SK-N-SH (cell line): Measurements from ENCODE around the gene ABCG1. TPM values are rescaled to one million over a fixed set of nuclear protein-coding genes. Genes with fewer than 3 reads are reported as not detected.

Experiments used
- CTCF ChIA-PET: fragments of 300-600, 350-600 bp; formaldehyde crosslinking; extraction: SDS; loops from one replicate; lab custom pipeline; 2021; lab: Yijun Ruan, JAX
- POLR2A ChIA-PET: fragments of 350-600 bp; sonication (Branson Sonifier 250); formaldehyde crosslinking; extraction: SDS; loops from one replicate; lab custom pipeline; 2020; ENCODE audit warnings: antibody characterized with exemption, inconsistent platforms; lab: Yijun Ruan, JAX
- DNase-seq: peaks from one replicate; pipeline ENCODE4 v3.0.0; 2012
- H2AFZ ChIP-seq: fragments of 200-600 bp; sonication (generic); 2 replicates; pipeline ENCODE4 v1.8.1; 2016; ENCODE audit warnings: antibody characterized with exemption, mild to moderate bottlenecking, low read depth
- H3F3A ChIP-seq: fragments of 200-600 bp; sonication (generic); replicated peaks from 2 replicates; pipeline ENCODE3; 2016; ENCODE audit warnings: antibody characterized with exemption, mild to moderate bottlenecking; ENCODE audit not compliant: insufficient read depth
- H3K27ac ChIP-seq, 2 experiments: fragments of 200-500 bp in 1 of 2; fragments of 200-600 bp in 1 of 2; sonication (Bioruptor generic) in 1 of 2; sonication (generic), shearing (Covaris generic) in 1 of 2; 2 replicates each; pipeline versions ENCODE4 v1.5.1 to v1.6.1; 2014 to 2016; ENCODE audit warnings: low read depth in 2 of 2, inconsistent platforms in 1 of 2, low read length in 1 of 2, mild to moderate bottlenecking in 1 of 2, mixed read lengths in 1 of 2
- H3K27me3 ChIP-seq: fragments of 200-600 bp; sonication (generic), shearing (Covaris generic); 2 replicates; pipeline ENCODE4 v1.6.1; 2016; ENCODE audit warnings: mixed run types; ENCODE audit not compliant: insufficient read depth
- H3K36me3 ChIP-seq, 2 experiments: fragments of 200-500 bp in 1 of 2; fragments of 200-600 bp in 1 of 2; sonication (Bioruptor generic) in 1 of 2; sonication (generic) in 1 of 2; replicated peaks in 1 of 2; 2 replicates each; pipeline versions ENCODE3 to v1.5.1; 2014 to 2016; ENCODE audit warnings: low read length in 1 of 2, mild to moderate bottlenecking in 1 of 2; ENCODE audit not compliant: insufficient read depth in 2 of 2, control insufficient read depth in 1 of 2
- H3K4me1 ChIP-seq, 2 experiments: fragments of 200-500 bp in 1 of 2; fragments of 200-600 bp in 1 of 2; sonication (Bioruptor generic) in 1 of 2; sonication (generic), shearing (Covaris generic) in 1 of 2; 2 replicates each; pipeline versions ENCODE4 v1.5.1 to v1.6.1; 2014 to 2016; ENCODE audit warnings: low read depth in 1 of 2, low read length in 1 of 2, mixed run types in 1 of 2; ENCODE audit not compliant: insufficient read depth in 2 of 2, control insufficient read depth in 1 of 2
- H3K4me2 ChIP-seq: fragments of 200-600 bp; sonication (generic), shearing (Covaris generic); 2 replicates; pipeline ENCODE4 v1.6.1; 2017; ENCODE audit warnings: mixed run types
- H3K4me3 ChIP-seq, 2 experiments: fragments of 200-500 bp in 1 of 2; fragments of 200-600 bp in 1 of 2; sonication (Bioruptor generic) in 1 of 2; sonication (generic), shearing (Covaris generic) in 1 of 2; 2 replicates each; pipeline versions ENCODE4 v1.5.1 to v1.8.1; 2014 to 2016; ENCODE audit warnings: low read depth in 2 of 2, inconsistent platforms in 1 of 2, low read length in 1 of 2, mild to moderate bottlenecking in 1 of 2, mixed read lengths in 1 of 2, moderate library complexity in 1 of 2
- H3K79me2 ChIP-seq: fragments of 200-600 bp; sonication (generic); 2 replicates; pipeline ENCODE4 v1.8.1; 2017; ENCODE audit warnings: mild to moderate bottlenecking; ENCODE audit not compliant: insufficient read depth
- H3K9ac ChIP-seq: fragments of 200-600 bp; sonication (generic); 2 replicates; pipeline ENCODE4 v1.6.1; 2017; ENCODE audit warnings: mixed run types
- H3K9me2 ChIP-seq: fragments of 200-600 bp; sonication (generic); 2 replicates; pipeline ENCODE4 v1.6.1; 2017; ENCODE audit warnings: mixed run types
- H3K9me3 ChIP-seq: fragments of 200-600 bp; sonication (generic); 2 replicates; pipeline ENCODE4 v1.6.1; 2017; ENCODE audit warnings: mixed run types, mild to moderate bottlenecking, moderate library complexity
- H4K20me1 ChIP-seq: fragments of 200-600 bp; sonication (generic); 2 replicates; pipeline ENCODE4 v1.6.1; 2017; ENCODE audit warnings: mild to moderate bottlenecking, mixed run types; ENCODE audit not compliant: insufficient read depth
- ELF1 ChIP-seq: IDR thresholded peaks from 2 replicates; pipeline ENCODE4 v1.4.0; 2012
- EP300 ChIP-seq, 2 experiments: IDR thresholded peaks; 2 replicates each; pipeline versions ENCODE4 v1.4.0 to v1.6.1; 2012; ENCODE audit warnings: borderline replicate concordance in 1 of 2, low read depth in 1 of 2, low read length in 1 of 2
- EZH2phosphoT487 ChIP-seq: fragments of 200-600 bp; sonication (generic); IDR thresholded peaks from 2 replicates; pipeline ENCODE4 v1.6.1; 2017; ENCODE audit warnings: low read depth, mixed run types, mild to moderate bottlenecking, antibody characterized with exemption, moderate library complexity, borderline replicate concordance
- FOSL2 ChIP-seq: IDR thresholded peaks from 2 replicates; pipeline ENCODE4 v1.4.0; 2012; ENCODE audit warnings: low read depth, mild to moderate bottlenecking, moderate library complexity, borderline replicate concordance
- FOXJ3 ChIP-seq: sonication (generic); formaldehyde crosslinking; IDR thresholded peaks from 2 replicates; pipeline ENCODE4 v1.5.1; 2020; ENCODE audit warnings: mild to moderate bottlenecking, missing genetic modification reagents
- GATA2 ChIP-seq: sonication (generic); formaldehyde crosslinking; IDR thresholded peaks from 2 replicates; pipeline ENCODE4 v1.5.0; 2020; ENCODE audit warnings: mild to moderate bottlenecking, missing genetic modification reagents
- JUND ChIP-seq: IDR thresholded peaks from 2 replicates; pipeline ENCODE4 v1.4.0; 2012
- MXI1 ChIP-seq: IDR thresholded peaks from 2 replicates; pipeline ENCODE4 v1.6.1; 2012; ENCODE audit warnings: mild to moderate bottlenecking, low read depth, low read length, improper control_type of control experiment
- NFIC ChIP-seq: IDR thresholded peaks from 2 replicates; pipeline ENCODE4 v1.4.0; 2012; ENCODE audit warnings: borderline replicate concordance
- NRF1 ChIP-seq: IDR thresholded peaks from 2 replicates; pipeline ENCODE4 v1.6.1; 2012; ENCODE audit warnings: low read depth, mild to moderate bottlenecking, low read length
- RAD21 ChIP-seq: IDR thresholded peaks from 2 replicates; pipeline ENCODE4 v1.6.1; 2012; ENCODE audit warnings: mild to moderate bottlenecking, low read length
- RCOR1 ChIP-seq: fragments of 150-350 bp; IDR thresholded peaks from 2 replicates; pipeline ENCODE4 v1.6.1; 2017; ENCODE audit warnings: antibody characterized with exemption, low read length
- RXRA ChIP-seq: IDR thresholded peaks from 2 replicates; pipeline ENCODE4 v1.4.0; 2012; ENCODE audit warnings: low read depth, mild to moderate bottlenecking, borderline replicate concordance
- SIN3A ChIP-seq: IDR thresholded peaks from 2 replicates; pipeline ENCODE4 v1.6.1; 2012; ENCODE audit warnings: low read depth, mild to moderate bottlenecking, low read length, moderate library complexity, borderline replicate concordance
- TAF1 ChIP-seq: IDR thresholded peaks from 2 replicates; pipeline ENCODE4 v1.6.1; 2012; ENCODE audit warnings: low read depth, mild to moderate bottlenecking, low read length, moderate library complexity, borderline replicate concordance
- TCF12 ChIP-seq: IDR thresholded peaks from 2 replicates; pipeline ENCODE4 v1.4.0; 2012
- YY1 ChIP-seq: IDR thresholded peaks from 2 replicates; pipeline ENCODE4 v1.4.0; 2012; ENCODE audit warnings: low read depth, mild to moderate bottlenecking
- WGBS: methylation state at CpG from one replicate; pipeline ENCODE4 v1.1.6; 2017; ENCODE audit warnings: low lambda C conversion rate; 5-methylcytosine and 5-hydroxymethylcytosine counted together
- polyA plus RNA-seq, 3 experiments: library from polyadenylated mRNA; depleted of rRNA; stranded (reverse); fragments of >200 nt; gene quantifications; 2 replicates each; pipeline ENCODE4 v1.2.3, GENCODE V29; 2012
- TF ChIP-seq, protein P1 (sequence below): IDR thresholded peaks from 2 replicates; pipeline ENCODE4 v1.4.0; 2012; ENCODE audit warnings: low read depth, borderline replicate concordance
- TF ChIP-seq, protein P2 (sequence below): fragments of 150-350 bp; IDR thresholded peaks from 2 replicates; pipeline ENCODE4 v1.6.1; 2016; ENCODE audit warnings: mild to moderate bottlenecking, low read depth, low read length
- TF ChIP-seq, protein P3 (sequence below): fragments of 150-350 bp; IDR thresholded peaks from 2 replicates; pipeline ENCODE4 v1.6.1; 2017; ENCODE audit warnings: antibody characterized with exemption, low read length, low read depth, borderline replicate concordance
- TF ChIP-seq, protein P4 (sequence below): IDR thresholded peaks from 2 replicates; pipeline ENCODE4 v1.4.0; 2012; ENCODE audit warnings: low read depth

Gene ABCG1
- polyA plus RNA-seq, 1 of the 3 experiments (the other 2 are of a cell fraction) = 0.07 TPM

DNA sequence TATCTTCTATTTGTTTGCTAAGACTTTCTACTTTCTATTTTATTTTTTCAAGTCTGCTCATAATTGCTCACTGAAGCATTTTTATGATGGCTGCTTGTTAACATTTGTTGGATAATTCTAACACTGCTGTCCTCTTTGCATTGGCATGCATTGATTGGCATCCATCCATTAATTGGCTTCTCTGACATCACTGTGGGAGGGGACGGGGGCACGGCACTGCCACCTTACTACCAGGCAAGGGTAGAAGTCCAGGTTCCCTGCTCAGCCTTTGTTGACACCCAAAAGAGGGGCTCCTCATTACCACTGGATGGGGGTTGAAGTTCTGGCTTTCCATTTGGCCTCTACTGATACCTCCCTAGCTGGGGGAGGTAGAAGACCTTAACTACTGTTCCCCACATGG lies 11.5 kb upstream of the ABCG1 start:
- Histone ChIP-seq H4K20me1 (no peaks in the 10 kb centered on the region), H3K4me1 (no peaks in the 10 kb centered on the region; a peak in 1 of 4 replicates), H3K9me2 (no peaks in the 10 kb centered on the region), H3F3A (no peaks in the 10 kb centered on the region), H3K9ac (no peak overlapping the region), H3K4me3 (no peak overlapping the region), H3K27me3 (no peaks in the 10 kb centered on the region), H3K79me2 (no peaks in the 10 kb centered on the region), H3K9me3 (no peaks in the 10 kb centered on the region)
- DNase-seq = no peak
- POLR2A ChIA-PET = no interaction called here
- TF ChIP-seq FOSL2 = no peak
- no peak for TF ChIP-seq FOXJ3
- TF ChIP-seq JUND = no peak
- TF ChIP-seq NRF1 = no peak
- TF ChIP-seq TCF12 = no peak
- TF ChIP-seq, protein P1, sequence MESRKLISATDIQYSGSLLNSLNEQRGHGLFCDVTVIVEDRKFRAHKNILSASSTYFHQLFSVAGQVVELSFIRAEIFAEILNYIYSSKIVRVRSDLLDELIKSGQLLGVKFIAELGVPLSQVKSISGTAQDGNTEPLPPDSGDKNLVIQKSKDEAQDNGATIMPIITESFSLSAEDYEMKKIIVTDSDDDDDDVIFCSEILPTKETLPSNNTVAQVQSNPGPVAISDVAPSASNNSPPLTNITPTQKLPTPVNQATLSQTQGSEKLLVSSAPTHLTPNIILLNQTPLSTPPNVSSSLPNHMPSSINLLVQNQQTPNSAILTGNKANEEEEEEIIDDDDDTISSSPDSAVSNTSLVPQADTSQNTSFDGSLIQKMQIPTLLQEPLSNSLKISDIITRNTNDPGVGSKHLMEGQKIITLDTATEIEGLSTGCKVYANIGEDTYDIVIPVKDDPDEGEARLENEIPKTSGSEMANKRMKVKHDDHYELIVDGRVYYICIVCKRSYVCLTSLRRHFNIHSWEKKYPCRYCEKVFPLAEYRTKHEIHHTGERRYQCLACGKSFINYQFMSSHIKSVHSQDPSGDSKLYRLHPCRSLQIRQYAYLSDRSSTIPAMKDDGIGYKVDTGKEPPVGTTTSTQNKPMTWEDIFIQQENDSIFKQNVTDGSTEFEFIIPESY = no peak
- no peak for TF ChIP-seq ELF1
- TF ChIP-seq EZH2phosphoT487 = no peak
- TF ChIP-seq, protein P2, sequence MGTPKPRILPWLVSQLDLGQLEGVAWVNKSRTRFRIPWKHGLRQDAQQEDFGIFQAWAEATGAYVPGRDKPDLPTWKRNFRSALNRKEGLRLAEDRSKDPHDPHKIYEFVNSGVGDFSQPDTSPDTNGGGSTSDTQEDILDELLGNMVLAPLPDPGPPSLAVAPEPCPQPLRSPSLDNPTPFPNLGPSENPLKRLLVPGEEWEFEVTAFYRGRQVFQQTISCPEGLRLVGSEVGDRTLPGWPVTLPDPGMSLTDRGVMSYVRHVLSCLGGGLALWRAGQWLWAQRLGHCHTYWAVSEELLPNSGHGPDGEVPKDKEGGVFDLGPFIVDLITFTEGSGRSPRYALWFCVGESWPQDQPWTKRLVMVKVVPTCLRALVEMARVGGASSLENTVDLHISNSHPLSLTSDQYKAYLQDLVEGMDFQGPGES = no peak
- no peak for TF ChIP-seq SIN3A
- no peak for TF ChIP-seq YY1
- no peak for TF ChIP-seq RAD21
- TF ChIP-seq, protein P3, sequence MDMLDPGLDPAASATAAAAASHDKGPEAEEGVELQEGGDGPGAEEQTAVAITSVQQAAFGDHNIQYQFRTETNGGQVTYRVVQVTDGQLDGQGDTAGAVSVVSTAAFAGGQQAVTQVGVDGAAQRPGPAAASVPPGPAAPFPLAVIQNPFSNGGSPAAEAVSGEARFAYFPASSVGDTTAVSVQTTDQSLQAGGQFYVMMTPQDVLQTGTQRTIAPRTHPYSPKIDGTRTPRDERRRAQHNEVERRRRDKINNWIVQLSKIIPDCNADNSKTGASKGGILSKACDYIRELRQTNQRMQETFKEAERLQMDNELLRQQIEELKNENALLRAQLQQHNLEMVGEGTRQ = no peak
- TF ChIP-seq, all 33 proteins: peak for 0
- H2AFZ ChIP-seq = no peak overlapping the region
- no peaks in the 10 kb centered on the region for H3K36me3 ChIP-seq
- WGBS = 9% methylated on average over 2 of the region's 2 CpGs
- CTCF ChIA-PET = no interaction called here
- H3K27ac ChIP-seq = no peak overlapping the region
- H3K4me2 ChIP-seq = no peak overlapping the region

DNA sequence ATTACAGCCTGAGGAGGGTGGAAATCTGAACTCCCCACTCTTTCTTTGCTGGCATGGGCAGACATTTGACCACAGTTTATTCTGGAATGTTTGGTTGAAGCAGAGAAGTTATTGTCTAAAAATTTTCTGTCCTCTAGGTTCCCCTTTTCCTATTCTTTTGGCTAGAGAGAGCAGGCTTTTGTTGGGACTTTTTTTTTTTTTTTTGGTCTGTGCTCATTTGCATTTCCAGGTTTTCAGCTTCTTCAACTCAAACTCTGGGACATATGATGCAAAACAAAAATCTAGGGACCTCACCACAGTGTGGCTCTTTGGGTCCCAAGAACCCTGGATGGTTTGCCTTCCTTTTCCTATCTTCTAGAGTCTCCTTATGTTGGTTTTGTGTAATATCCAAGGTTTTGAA lies 10.9 kb upstream of the ABCG1 start:
- no peaks in the 10 kb centered on the region for H3K9me2 ChIP-seq
- TF ChIP-seq FOSL2 (no peak), RXRA (no peak), MXI1 (no peak), RAD21 (no peak), NFIC (no peak), RCOR1 (no peak), EZH2phosphoT487 (no peak), TCF12 (no peak), GATA2 (CRISPR knock-in tag) (no peak), NRF1 (no peak), TAF1 (no peak), EP300 (IDR thresholded peaks at IDR 0.05; ENCODE audit: borderline replicate concordance in 1 of 2, low read depth in 1 of 2, low read length in 1 of 2) (no peak)
- TF ChIP-seq, protein P4, sequence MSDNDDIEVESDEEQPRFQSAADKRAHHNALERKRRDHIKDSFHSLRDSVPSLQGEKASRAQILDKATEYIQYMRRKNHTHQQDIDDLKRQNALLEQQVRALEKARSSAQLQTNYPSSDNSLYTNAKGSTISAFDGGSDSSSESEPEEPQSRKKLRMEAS = no peak
- TF ChIP-seq, protein P2 = no peak
- POLR2A ChIA-PET = no interaction called here

More for the DNA sequence above, 10.9 kb upstream of the ABCG1 start:
- CTCF ChIA-PET = no interaction called here
- Histone ChIP-seq H3K36me3 (no peaks in the 10 kb centered on the region), H3K27me3 (no peaks in the 10 kb centered on the region), H3F3A (no peaks in the 10 kb centered on the region), H3K9ac (no peak overlapping the region), H2AFZ (no peak overlapping the region), H4K20me1 (no peaks in the 10 kb centered on the region), H3K79me2 (no peaks in the 10 kb centered on the region), H3K4me3 (no peak overlapping the region), H3K4me2 (no peak overlapping the region), H3K9me3 (no peaks in the 10 kb centered on the region), H3K4me1 (no peaks in the 10 kb centered on the region; a peak in 1 of 4 replicates), H3K27ac (no peak overlapping the region)
- DNase-seq = no peak
